ENCODE data around the gene HAPLN1.

HAPLN1 gene

GRCh38 chr5:83689881-83690280 is 30.8 kb downstream of the HAPLN1 start:
- TF ChIP-seq, protein P1, sequence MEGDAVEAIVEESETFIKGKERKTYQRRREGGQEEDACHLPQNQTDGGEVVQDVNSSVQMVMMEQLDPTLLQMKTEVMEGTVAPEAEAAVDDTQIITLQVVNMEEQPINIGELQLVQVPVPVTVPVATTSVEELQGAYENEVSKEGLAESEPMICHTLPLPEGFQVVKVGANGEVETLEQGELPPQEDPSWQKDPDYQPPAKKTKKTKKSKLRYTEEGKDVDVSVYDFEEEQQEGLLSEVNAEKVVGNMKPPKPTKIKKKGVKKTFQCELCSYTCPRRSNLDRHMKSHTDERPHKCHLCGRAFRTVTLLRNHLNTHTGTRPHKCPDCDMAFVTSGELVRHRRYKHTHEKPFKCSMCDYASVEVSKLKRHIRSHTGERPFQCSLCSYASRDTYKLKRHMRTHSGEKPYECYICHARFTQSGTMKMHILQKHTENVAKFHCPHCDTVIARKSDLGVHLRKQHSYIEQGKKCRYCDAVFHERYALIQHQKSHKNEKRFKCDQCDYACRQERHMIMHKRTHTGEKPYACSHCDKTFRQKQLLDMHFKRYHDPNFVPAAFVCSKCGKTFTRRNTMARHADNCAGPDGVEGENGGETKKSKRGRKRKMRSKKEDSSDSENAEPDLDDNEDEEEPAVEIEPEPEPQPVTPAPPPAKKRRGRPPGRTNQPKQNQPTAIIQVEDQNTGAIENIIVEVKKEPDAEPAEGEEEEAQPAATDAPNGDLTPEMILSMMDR (IDR thresholded peaks at IDR 0.05; ENCODE audit: low read depth, low read length): no peak
- no peak for DNase-seq (ENCODE audit: extremely low read depth, low read depth)

DNA sequence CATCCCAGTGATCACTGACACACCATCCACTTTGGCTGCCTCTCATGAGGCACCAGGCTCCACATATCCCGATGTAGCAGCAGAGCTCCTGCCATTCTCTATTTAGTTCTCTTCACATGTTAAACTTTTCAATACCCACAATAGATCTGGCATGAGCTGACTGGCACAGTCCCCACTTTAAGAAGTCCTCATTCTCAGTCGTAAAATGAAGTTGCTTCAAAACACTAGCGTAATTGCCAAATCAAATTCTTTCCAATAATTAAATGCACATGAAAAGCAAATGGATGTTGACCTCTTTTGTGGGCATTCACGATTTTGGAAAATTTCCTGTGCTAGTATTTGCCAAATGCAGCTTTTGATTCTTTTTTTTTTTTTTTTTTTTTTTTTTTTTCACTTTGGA is 32.4 kb downstream of the HAPLN1 start:
- no peak for DNase-seq (ENCODE audit: extremely low read depth, low read depth)
- TF ChIP-seq, protein P1 (IDR thresholded peaks at IDR 0.05; ENCODE audit: low read depth, low read length): no peak

GRCh38 chr5:83687124-83687619 is 33.5 kb downstream of the HAPLN1 start:
- TF ChIP-seq, protein P1 (IDR thresholded peaks at IDR 0.05; ENCODE audit: low read depth, low read length): no peak
- DNase-seq (ENCODE audit: extremely low read depth, low read depth): no peak

- TF ChIP-seq, protein P1 (IDR thresholded peaks at IDR 0.05; ENCODE audit: low read depth, low read length): no peak
- DNase-seq (ENCODE audit: extremely low read depth, low read depth): no peak
These were observed 34.4 kb downstream of the HAPLN1 start for GRCh38 chr5:83686251-83686650.

GRCh38 chr5:83683836-83684235 is 36.8 kb downstream of the HAPLN1 start:
- DNase-seq (ENCODE audit: extremely low read depth, low read depth): no peak

DNA sequence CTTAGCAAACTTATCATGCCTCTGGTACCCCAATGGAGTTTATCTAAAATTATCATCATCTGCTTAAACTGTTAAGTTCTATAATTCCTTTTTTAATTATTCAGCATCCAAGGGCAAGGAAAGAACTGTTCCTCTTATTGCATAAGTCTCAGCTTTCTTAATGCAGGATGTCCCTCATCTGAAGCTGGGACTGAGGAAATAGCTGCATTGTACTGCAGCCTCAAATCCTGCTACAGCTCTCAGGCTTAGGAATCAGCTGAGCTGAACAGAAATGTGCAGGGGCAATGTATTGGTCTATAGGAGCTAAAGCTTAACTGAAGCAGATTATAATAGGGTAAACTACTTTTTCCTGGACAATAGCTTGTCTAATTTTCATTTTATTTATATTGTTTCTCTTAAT is 48.0 kb downstream of the HAPLN1 start:
- no peak for DNase-seq (ENCODE audit: extremely low read depth, low read depth)
- TF ChIP-seq, protein P1 (IDR thresholded peaks at IDR 0.05; ENCODE audit: low read depth, low read length): no peak

More at GRCh38 chr5:83683836-83684235, 36.8 kb downstream of the HAPLN1 start:
- TF ChIP-seq, protein P1 (IDR thresholded peaks at IDR 0.05; ENCODE audit: low read depth, low read length): no peak

DNA sequence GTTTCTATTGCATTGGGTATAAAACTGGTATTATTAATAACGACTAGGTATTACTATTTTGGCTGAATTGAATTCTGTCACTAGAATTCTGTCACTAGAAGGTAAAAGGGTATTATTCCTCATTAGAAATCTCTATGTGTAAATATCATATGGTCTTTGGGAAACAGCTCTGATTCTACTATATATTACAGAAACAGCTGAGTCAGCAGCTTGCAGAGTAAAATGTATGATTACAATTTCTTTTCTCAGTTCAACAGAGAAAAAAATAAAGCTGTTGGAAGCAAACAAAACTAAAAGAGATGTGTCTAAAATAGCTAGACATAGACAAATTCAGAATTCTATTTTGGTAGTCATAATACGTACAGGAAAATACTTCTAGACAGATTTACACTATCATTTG is 48.5 kb downstream of the HAPLN1 start:
- no peak for DNase-seq (ENCODE audit: extremely low read depth, low read depth)
- TF ChIP-seq, protein P1 (IDR thresholded peaks at IDR 0.05; ENCODE audit: low read depth, low read length): no peak
